ENCODE results near the gene ZFHX2. TPM values are rescaled to one million over a fixed set of nuclear protein-coding genes. Genes with fewer than 3 reads are reported as not detected.

ZFHX2 gene
- polyA plus RNA-seq, 1 donor (not counting 4 experiments of a cell fraction or from before 2014, with no cell fraction given), result 0.18 TPM

GRCh38 chr14:23531391-23531790 is 20.2 kb downstream of the ZFHX2 start:
- Histone ChIP-seq H3K36me3 (ENCODE audit: control insufficient read depth in 2 of 2, extremely low read depth in 1 of 2, insufficient read depth in 2 of 2, low read length in 2 of 2) (peaks cover 0 to 1% of the 10 kb centered on the region in 2 experiments), H3K4me2 (ENCODE audit: control insufficient read depth, extremely low read depth, insufficient read depth, low read depth, low read length) (no peak overlapping the region), H3K9me1 (ENCODE audit: control insufficient read depth, extremely low read depth, insufficient read depth, low read length) (no peaks in the 10 kb centered on the region), H3K79me2 (ENCODE audit: control insufficient read depth, insufficient read depth, low read length) (no peaks in the 10 kb centered on the region), H2AFZ (ENCODE audit: control insufficient read depth, low read length) (no peak overlapping the region), H3K4me1 (ENCODE audit: control insufficient read depth, extremely low read depth, insufficient read depth, low read length) (no peaks in the 10 kb centered on the region), H3K9me3 (ENCODE audit: control insufficient read depth, low read depth, low read length) (no peaks in the 10 kb centered on the region), H3K27ac (ENCODE audit: control insufficient read depth, insufficient read depth, low read length) (no peak overlapping the region), H3K27me3 (ENCODE audit: control insufficient read depth, extremely low read depth, insufficient read depth, low read length) (no peaks in the 10 kb centered on the region), H3K4me3 (ENCODE audit: control insufficient read depth in 2 of 3, extremely low read depth in 1 of 3, insufficient read depth in 2 of 3, low read depth in 1 of 3, low read length in 3 of 3) (no peak overlapping the region), H4K20me1 (ENCODE audit: control insufficient read depth, extremely low read depth, insufficient read depth, low read length) (no peaks in the 10 kb centered on the region), H3K9ac (ENCODE audit: control insufficient read depth, extremely low read depth, insufficient read depth, low read length) (no peak overlapping the region)
- no peak for FAIRE-seq
- dilution Hi-C loops (cut with MboI; ENCODE audit: extremely low pct_ligation_motif_present, low sequenced_read_pairs), result no loop called here
- TF ChIP-seq CTCF (optimal IDR thresholded peaks at IDR 0.05 in 1 of 3, IDR thresholded peaks at IDR 0.05 in 1 of 3, conservative IDR thresholded peaks at IDR 0.05 in 1 of 3; ENCODE audit: extremely low read depth in 1 of 3, insufficient read depth in 2 of 3, low read length in 3 of 3) (no peak), EZH2 (IDR thresholded peaks at IDR 0.05; ENCODE audit: low read length) (no peak)
- DNase-seq (ENCODE audit: low read depth, low spot score), result no peak

- no peak for DNase-seq (ENCODE audit: low read depth, low spot score)
- Histone ChIP-seq H3K79me2 (ENCODE audit: control insufficient read depth, insufficient read depth, low read length) (no peaks in the 10 kb centered on the region), H3K4me2 (ENCODE audit: control insufficient read depth, extremely low read depth, insufficient read depth, low read depth, low read length) (no peak overlapping the region), H3K4me1 (ENCODE audit: control insufficient read depth, extremely low read depth, insufficient read depth, low read length) (no peaks in the 10 kb centered on the region), H3K36me3 (ENCODE audit: control insufficient read depth in 2 of 2, extremely low read depth in 1 of 2, insufficient read depth in 2 of 2, low read length in 2 of 2) (peaks cover 0 to 1% of the 10 kb centered on the region in 2 experiments), H3K4me3 (ENCODE audit: control insufficient read depth in 2 of 3, extremely low read depth in 1 of 3, insufficient read depth in 2 of 3, low read depth in 1 of 3, low read length in 3 of 3) (no peak overlapping the region), H3K27ac (ENCODE audit: control insufficient read depth, insufficient read depth, low read length) (no peak overlapping the region), H3K9me3 (ENCODE audit: control insufficient read depth, low read depth, low read length) (no peaks in the 10 kb centered on the region), H3K27me3 (ENCODE audit: control insufficient read depth, extremely low read depth, insufficient read depth, low read length) (no peaks in the 10 kb centered on the region), H4K20me1 (ENCODE audit: control insufficient read depth, extremely low read depth, insufficient read depth, low read length) (no peaks in the 10 kb centered on the region), H3K9ac (ENCODE audit: control insufficient read depth, extremely low read depth, insufficient read depth, low read length) (no peak overlapping the region), H3K9me1 (ENCODE audit: control insufficient read depth, extremely low read depth, insufficient read depth, low read length) (no peaks in the 10 kb centered on the region), H2AFZ (ENCODE audit: control insufficient read depth, low read length) (no peak overlapping the region)
- TF ChIP-seq CTCF (optimal IDR thresholded peaks at IDR 0.05 in 1 of 3, IDR thresholded peaks at IDR 0.05 in 1 of 3, conservative IDR thresholded peaks at IDR 0.05 in 1 of 3; ENCODE audit: extremely low read depth in 1 of 3, insufficient read depth in 2 of 3, low read length in 3 of 3), result no peak
- TF ChIP-seq EZH2 (IDR thresholded peaks at IDR 0.05; ENCODE audit: low read length), result no peak
- dilution Hi-C loops (cut with MboI; ENCODE audit: extremely low pct_ligation_motif_present, low sequenced_read_pairs), result no loop called here
- no peak for FAIRE-seq
These were observed 21.1 kb downstream of the ZFHX2 start for GRCh38 chr14:23530375-23531055.
